Mucosa of rectum (tissue), 2 donors: ENCODE results near the gene PDZD4.

ENCODE experiments used
- H3K27ac ChIP-seq, 2 donors: one replicate each; pipeline ENCODE4 v1.7.0; 2013; ENCODE audit warnings: inconsistent platforms in 2 of 2, low read depth in 2 of 2, low read length in 2 of 2
- H3K27me3 ChIP-seq, 2 donors: one replicate each; pipeline ENCODE4 v1.7.0; 2013; ENCODE audit warnings: low read length in 2 of 2; ENCODE audit not compliant: control insufficient read depth in 2 of 2, insufficient read depth in 2 of 2
- H3K36me3 ChIP-seq, 2 donors: one replicate each; pipeline ENCODE4 v1.7.0; 2013; ENCODE audit warnings: low read length in 2 of 2; ENCODE audit not compliant: control insufficient read depth in 2 of 2, insufficient read depth in 2 of 2
- H3K4me1 ChIP-seq, 2 donors: one replicate each; pipeline ENCODE4 v1.7.0; 2013; ENCODE audit warnings: low read length in 2 of 2, mild to moderate bottlenecking in 1 of 2; ENCODE audit not compliant: control insufficient read depth in 2 of 2, insufficient read depth in 2 of 2
- H3K4me3 ChIP-seq, 2 donors: one replicate each; pipeline ENCODE4 v1.7.0; 2013; ENCODE audit warnings: low read length in 2 of 2
- H3K9ac ChIP-seq, 2 donors: one replicate each; pipeline ENCODE4 v1.7.0; 2013; ENCODE audit warnings: low read length in 2 of 2, low read depth in 1 of 2, mild to moderate bottlenecking in 1 of 2
- H3K9me3 ChIP-seq, 2 donors: one replicate each; pipeline ENCODE4 v1.7.0; 2013; ENCODE audit warnings: low read length in 2 of 2; ENCODE audit not compliant: control insufficient read depth in 2 of 2
- donor health status: healthy.
- donor health status: Normal muscosa, but diverticular disease.

The PDZD4 gene

GRCh38 chrX:153778181-153778580, 52.2 kb downstream of the PDZD4 start:
- Histone ChIP-seq H3K27ac (no peak overlapping the region), H3K4me1 (peaks cover 3% of the 10 kb centered on the region in 2 donors), H3K9ac (no peak overlapping the region), H3K4me3 (no peak overlapping the region), H3K27me3 (peaks cover 2 to 6% of the 10 kb centered on the region in 2 donors), H3K36me3 (no peaks in the 10 kb centered on the region), H3K9me3 (no peaks in the 10 kb centered on the region)

DNA sequence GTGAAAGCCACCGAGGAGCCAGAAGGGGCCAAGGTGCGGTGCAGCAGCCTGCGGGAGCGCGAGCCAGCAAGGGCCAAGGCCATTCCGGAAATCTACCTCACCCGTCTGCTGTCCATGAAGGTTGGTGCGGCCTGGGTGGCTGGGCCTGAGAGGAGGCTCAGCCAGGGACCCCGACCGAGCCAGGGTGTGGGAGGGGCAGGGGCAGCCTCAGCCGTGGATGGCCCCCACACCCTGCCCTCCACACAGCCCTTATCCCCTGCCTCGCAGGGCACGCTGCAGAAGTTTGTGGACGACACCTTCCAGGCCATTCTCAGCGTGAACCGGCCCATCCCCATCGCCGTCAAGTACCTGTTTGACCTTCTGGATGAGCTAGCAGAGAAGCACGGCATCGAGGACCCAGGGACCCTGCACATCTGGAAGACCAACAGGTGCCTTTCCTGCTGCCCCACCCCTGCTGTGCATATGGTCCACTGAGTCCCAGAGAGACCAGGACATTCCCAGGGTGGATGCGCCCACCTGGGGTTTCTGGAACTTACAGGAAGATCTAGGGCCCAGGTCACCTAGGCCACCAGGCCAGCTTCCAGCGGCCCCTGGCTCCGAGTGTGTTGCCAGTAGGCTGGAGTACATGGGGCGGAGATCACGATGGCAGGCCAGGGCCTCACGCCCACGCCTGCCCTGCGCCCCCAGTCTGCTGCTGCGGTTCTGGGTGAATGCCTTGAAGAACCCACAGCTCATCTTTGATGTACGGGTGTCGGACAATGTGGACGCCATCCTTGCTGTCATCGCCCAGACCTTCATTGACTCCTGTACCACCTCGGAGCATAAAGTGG, 52.9 kb downstream of the PDZD4 start:
- Histone ChIP-seq H3K27ac (no peak overlapping the region), H3K4me1 (peaks cover 3% of the 10 kb centered on the region in 2 donors), H3K9me3 (no peaks in the 10 kb centered on the region), H3K4me3 (no peak overlapping the region), H3K9ac (no peak overlapping the region), H3K27me3 (peaks cover 2 to 6% of the 10 kb centered on the region in 2 donors), H3K36me3 (no peaks in the 10 kb centered on the region)

DNA sequence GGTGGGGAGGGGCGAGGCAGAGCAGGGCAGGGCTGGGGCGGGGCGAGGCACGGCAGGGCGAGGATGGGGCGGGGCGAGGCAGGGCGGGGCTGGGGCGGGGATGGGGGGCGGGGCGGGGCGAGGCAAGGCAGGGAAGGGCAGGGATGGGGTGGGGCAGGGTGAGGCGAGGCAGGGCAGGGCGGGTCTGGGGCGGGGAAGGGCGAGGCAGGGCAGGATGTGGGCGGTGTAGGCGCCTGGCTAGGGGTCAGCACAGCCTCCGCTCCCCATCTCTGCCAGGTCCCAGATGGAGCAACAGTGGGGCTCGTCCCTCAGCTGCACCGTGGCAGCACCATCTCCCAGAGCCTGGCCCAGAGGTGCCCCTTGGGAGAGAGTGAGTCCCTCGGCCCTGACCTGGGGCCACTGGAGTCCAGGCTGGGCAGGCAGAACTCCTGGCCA, 53.7 kb downstream of the PDZD4 start:
- Histone ChIP-seq H3K27me3 (peaks cover 2 to 6% of the 10 kb centered on the region in 2 donors), H3K9me3 (no peaks in the 10 kb centered on the region), H3K27ac (no peak overlapping the region), H3K4me1 (peaks cover 0 to 3% of the 10 kb centered on the region in 2 donors), H3K9ac (no peak overlapping the region), H3K4me3 (no peak overlapping the region), H3K36me3 (no peaks in the 10 kb centered on the region)

- H3K36me3 ChIP-seq, result no peaks in the 10 kb centered on the region
- H3K27ac ChIP-seq, result no peak overlapping the region
- no peaks in the 10 kb centered on the region for H3K4me1 ChIP-seq
- no peaks in the 10 kb centered on the region for H3K9me3 ChIP-seq
- peaks cover 2 to 6% of the 10 kb centered on the region in 2 donors for H3K27me3 ChIP-seq
- no peak overlapping the region for H3K9ac ChIP-seq
- no peak overlapping the region for H3K4me3 ChIP-seq
Observed at GRCh38 chrX:153776120-153776599, 54.2 kb downstream of the PDZD4 start.

GRCh38 chrX:153775293-153776119, 54.8 kb downstream of the PDZD4 start:
- no peaks in the 10 kb centered on the region for H3K36me3 ChIP-seq
- no peaks in the 10 kb centered on the region for H3K4me1 ChIP-seq
- no peaks in the 10 kb centered on the region for H3K9me3 ChIP-seq
- H3K27ac ChIP-seq, result no peak overlapping the region
- no peak overlapping the region for H3K4me3 ChIP-seq
- peaks cover 2 to 6% of the 10 kb centered on the region in 2 donors for H3K27me3 ChIP-seq
- no peak overlapping the region for H3K9ac ChIP-seq

DNA sequence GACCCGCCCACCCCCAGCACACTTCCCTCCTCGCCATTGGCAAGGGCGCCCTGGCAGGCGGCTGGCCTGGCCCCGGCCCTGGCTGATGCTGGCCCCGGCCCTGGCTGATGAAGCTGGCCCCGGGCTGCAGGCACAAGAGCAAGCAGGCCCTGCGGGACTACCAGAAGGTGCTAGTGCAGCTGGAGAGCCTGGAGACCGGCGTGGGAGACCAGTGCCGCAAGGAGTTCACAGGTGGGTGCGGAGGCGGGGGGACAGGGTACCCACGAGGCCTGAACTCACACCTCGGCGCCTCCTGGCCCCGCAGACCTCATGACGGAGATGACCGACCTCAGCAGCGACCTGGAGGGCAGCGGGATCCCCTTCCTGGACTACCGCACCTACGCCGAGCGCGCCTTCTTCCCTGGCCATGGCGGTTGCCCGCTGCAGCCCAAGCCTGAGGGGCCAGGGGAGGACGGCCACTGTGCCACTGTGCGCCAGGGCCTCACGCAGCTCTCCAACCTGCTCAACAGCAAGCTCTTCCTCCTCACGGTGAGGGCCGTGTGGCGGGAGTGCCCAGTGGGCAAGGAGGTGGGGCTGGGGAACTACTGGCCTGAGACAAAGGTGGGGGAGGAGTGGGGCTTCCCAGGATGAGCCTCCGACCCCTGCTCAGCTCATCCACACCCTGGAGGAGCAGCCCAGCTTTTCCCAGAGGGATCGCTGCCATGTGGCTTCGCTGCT, 55.6 kb downstream of the PDZD4 start:
- no peaks in the 10 kb centered on the region for H3K4me1 ChIP-seq
- H3K9me3 ChIP-seq, result no peaks in the 10 kb centered on the region
- no peak overlapping the region for H3K9ac ChIP-seq
- no peak overlapping the region for H3K4me3 ChIP-seq
- no peaks in the 10 kb centered on the region for H3K36me3 ChIP-seq
- no peak overlapping the region for H3K27ac ChIP-seq
- peaks cover 2% of the 10 kb centered on the region in 2 donors for H3K27me3 ChIP-seq

DNA sequence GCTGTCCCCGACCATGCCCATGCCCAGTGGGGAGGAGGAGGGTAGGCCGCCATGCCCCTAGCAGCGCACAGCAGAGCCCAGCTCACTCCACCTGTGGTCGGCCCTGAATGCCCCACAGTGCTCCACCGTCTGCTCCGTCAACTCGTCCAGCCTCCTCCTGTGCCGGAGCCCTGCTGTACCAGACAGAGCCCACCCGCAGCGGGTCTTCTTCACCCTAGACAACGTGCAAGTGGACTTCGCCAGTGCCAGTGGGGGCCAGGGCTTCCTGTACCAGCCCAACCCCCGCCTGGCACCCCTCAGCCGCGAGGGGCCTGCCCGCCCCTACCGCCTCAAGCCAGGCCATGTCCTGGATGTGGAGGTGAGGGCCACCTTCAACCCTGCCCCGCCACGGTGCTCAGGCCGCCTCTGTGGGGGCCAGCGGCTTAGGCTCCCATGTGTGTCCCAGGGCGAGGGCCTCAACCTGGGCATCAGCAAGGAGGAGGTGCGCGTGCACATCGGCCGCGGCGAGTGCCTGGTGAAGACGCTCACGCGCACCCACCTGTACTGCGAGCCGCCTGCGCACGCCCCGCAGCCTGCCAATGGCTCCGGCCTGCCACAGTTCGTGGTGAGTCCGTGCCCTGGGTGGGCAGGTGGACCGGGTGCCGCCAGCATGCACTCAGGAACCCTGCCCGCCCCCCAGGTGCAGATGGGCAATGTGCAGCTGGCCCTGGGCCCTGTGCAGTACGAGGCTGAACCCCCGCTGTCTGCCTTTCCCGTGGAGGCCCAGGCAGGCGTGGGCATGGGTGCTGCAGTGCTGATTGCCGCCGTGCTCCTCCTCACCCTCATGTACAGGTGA, 56.4 kb downstream of the PDZD4 start:
- H3K36me3 ChIP-seq, result no peaks in the 10 kb centered on the region
- no peaks in the 10 kb centered on the region for H3K9me3 ChIP-seq
- no peak overlapping the region for H3K27ac ChIP-seq
- H3K4me1 ChIP-seq, result no peaks in the 10 kb centered on the region
- H3K4me3 ChIP-seq, result no peak overlapping the region
- H3K9ac ChIP-seq, result no peak overlapping the region
- H3K27me3 ChIP-seq, result peaks cover 0 to 2% of the 10 kb centered on the region in 2 donors

- no peak overlapping the region for H3K4me3 ChIP-seq
- H3K36me3 ChIP-seq, result no peaks in the 10 kb centered on the region
- H3K9ac ChIP-seq, result no peak overlapping the region
- H3K27ac ChIP-seq, result no peak overlapping the region
- H3K27me3 ChIP-seq, result peaks cover 0 to 1% of the 10 kb centered on the region in 2 donors
- H3K9me3 ChIP-seq, result no peaks in the 10 kb centered on the region
- H3K4me1 ChIP-seq, result no peaks in the 10 kb centered on the region
Observed at GRCh38 chrX:153773218-153773611, 57.1 kb downstream of the PDZD4 start.
